Panc1 (cell line): ENCODE data around the gene ADAT3.

Source experiments
- POLR2AphosphoS5 ChIP-seq: IDR thresholded peaks from 2 replicates; pipeline ENCODE4 v1.6.1; 2012; ENCODE audit warnings: mild to moderate bottlenecking, low read depth, low read length, moderate library complexity
- TCF7L2 ChIP-seq: IDR thresholded peaks from 2 replicates; pipeline ENCODE4 v1.6.1; 2011; ENCODE audit warnings: mild to moderate bottlenecking, low read depth, low read length, inconsistent platforms
- TF ChIP-seq, protein P1 (sequence below): fragments of 450-650 bp; IDR thresholded peaks from 2 replicates; pipeline ENCODE4 v1.5.1; 2017; ENCODE audit warnings: mild to moderate bottlenecking
- TF ChIP-seq, protein P2 (sequence below), 2 experiments: IDR thresholded peaks; 2 replicates each; pipeline ENCODE4 v1.6.1; 2011 to 2012; ENCODE audit warnings: low read depth in 2 of 2, control low read depth in 1 of 2, low read length in 1 of 2, mild to moderate bottlenecking in 1 of 2, moderate library complexity in 1 of 2; ENCODE audit not compliant: insufficient read depth in 1 of 2

DNA sequence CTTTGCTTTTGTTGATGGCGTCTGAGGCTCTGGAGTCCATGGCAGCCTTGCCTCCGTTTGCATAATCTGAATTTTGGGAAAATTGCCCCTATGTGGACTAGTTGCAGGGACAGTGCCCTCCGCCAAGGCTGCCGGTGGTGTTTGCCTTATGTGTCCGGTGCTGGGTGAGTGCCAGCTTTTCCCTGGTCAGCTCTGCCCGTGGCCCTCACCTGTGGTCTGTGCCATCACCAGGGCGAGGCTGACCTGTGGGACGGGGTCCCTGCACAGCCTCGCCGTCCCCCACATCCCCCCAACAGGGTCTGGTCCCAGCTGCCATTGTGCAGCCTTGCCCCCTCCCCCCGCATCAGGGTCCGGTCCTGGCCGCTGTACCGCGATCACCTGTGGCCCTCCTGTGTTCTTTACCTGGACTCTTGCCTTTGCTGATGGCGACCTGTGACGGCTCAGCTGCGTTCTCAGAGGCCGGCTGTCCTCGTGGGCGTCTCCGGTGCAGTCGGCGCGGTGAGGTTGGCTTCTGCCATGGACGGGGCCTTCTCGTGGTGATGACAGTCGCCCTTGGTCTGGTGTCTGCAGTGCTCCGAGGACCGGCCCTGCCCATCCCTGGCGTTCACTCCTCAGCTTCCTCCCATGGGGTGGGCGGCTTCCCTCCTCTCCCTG lies 48.4 kb downstream of the ADAT3 start:
- TF ChIP-seq, protein P1, sequence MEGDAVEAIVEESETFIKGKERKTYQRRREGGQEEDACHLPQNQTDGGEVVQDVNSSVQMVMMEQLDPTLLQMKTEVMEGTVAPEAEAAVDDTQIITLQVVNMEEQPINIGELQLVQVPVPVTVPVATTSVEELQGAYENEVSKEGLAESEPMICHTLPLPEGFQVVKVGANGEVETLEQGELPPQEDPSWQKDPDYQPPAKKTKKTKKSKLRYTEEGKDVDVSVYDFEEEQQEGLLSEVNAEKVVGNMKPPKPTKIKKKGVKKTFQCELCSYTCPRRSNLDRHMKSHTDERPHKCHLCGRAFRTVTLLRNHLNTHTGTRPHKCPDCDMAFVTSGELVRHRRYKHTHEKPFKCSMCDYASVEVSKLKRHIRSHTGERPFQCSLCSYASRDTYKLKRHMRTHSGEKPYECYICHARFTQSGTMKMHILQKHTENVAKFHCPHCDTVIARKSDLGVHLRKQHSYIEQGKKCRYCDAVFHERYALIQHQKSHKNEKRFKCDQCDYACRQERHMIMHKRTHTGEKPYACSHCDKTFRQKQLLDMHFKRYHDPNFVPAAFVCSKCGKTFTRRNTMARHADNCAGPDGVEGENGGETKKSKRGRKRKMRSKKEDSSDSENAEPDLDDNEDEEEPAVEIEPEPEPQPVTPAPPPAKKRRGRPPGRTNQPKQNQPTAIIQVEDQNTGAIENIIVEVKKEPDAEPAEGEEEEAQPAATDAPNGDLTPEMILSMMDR: no peak
- TF ChIP-seq POLR2AphosphoS5 (no peak), TCF7L2 (no peak)
- TF ChIP-seq, protein P2, sequence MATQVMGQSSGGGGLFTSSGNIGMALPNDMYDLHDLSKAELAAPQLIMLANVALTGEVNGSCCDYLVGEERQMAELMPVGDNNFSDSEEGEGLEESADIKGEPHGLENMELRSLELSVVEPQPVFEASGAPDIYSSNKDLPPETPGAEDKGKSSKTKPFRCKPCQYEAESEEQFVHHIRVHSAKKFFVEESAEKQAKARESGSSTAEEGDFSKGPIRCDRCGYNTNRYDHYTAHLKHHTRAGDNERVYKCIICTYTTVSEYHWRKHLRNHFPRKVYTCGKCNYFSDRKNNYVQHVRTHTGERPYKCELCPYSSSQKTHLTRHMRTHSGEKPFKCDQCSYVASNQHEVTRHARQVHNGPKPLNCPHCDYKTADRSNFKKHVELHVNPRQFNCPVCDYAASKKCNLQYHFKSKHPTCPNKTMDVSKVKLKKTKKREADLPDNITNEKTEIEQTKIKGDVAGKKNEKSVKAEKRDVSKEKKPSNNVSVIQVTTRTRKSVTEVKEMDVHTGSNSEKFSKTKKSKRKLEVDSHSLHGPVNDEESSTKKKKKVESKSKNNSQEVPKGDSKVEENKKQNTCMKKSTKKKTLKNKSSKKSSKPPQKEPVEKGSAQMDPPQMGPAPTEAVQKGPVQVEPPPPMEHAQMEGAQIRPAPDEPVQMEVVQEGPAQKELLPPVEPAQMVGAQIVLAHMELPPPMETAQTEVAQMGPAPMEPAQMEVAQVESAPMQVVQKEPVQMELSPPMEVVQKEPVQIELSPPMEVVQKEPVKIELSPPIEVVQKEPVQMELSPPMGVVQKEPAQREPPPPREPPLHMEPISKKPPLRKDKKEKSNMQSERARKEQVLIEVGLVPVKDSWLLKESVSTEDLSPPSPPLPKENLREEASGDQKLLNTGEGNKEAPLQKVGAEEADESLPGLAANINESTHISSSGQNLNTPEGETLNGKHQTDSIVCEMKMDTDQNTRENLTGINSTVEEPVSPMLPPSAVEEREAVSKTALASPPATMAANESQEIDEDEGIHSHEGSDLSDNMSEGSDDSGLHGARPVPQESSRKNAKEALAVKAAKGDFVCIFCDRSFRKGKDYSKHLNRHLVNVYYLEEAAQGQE (IDR thresholded peaks at IDR 0.05; ENCODE audit: insufficient read depth in 1 of 2, low read depth in 2 of 2, low read length in 1 of 2): no peak
